ENCODE data around the gene SAA4. TPM values are rescaled to one million over a fixed set of nuclear protein-coding genes. Genes with fewer than 3 reads are reported as not detected.
A peak's percentile ranks its signal among the peaks of the same experiment; 100 is the strongest.
"Not testable (repeated sequence)": the region's sequence is repeated elsewhere in the genome, so short reads cannot be mapped to it uniquely, and the experiment has no call there.

SAA4 gene
- total RNA-seq, 1 experiment from 2014 or later: not detected

DNA sequence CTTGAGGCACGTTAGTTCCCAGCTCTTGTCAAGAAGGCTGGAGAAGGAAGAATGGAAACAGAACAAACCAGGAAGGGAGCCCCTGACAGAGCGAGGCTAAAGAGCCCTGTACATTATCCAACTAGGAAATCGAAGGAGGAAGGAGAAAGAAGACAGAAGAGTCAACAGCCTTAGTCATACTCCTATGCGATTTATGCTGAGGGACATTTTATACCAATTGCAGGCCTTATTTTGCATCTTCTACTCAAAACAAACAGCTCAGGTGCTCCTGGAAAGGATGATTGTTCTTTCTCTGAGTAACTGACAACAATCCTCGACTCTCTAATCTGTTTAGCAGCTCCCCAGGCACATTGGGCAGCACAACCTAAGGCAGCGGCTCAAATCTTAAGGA, 10.6 kb upstream of the SAA4 start:
- not testable (repeated sequence) for DNase-seq (ENCODE audit: low spot score)

DNA sequence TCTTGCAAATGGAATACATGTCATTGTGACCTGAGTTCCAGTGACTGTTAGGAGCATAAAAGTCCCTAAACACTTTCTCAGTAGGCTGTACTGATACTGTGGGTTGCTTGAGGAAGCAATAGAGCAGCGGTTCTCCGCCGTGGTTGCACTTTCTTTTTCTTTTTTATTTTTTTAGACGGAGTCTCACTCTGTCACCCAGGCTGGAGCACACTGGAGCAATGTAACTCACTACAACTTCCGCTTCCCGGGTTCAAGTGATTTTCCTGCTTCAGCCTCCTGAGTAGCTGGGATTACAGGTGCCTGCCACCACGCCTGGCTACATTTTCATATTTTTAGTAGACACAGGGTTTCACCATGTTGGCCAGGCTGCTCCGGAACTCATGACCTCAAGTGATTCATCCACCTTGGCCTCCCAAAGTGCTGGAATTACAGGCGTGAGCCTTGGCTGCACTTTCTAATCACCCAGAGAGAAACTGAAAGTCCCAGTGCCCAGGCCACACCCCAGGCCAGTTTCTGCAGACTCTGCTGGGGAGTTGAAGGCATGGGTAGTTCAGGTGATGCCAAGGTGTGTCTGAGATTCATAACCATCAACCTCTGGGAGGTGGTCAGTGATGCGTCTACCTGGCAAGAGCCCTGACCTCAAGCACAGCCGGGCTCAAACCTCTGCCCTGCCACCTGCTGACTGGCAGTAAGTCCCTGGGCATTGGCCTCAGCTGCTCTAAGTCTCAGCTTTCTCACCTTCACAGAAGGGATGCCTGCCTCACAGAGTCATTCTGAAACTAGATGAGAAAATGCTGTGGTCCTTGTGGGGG, 10.0 kb upstream of the SAA4 start:
- not testable (repeated sequence) for DNase-seq (ENCODE audit: low spot score)

DNA sequence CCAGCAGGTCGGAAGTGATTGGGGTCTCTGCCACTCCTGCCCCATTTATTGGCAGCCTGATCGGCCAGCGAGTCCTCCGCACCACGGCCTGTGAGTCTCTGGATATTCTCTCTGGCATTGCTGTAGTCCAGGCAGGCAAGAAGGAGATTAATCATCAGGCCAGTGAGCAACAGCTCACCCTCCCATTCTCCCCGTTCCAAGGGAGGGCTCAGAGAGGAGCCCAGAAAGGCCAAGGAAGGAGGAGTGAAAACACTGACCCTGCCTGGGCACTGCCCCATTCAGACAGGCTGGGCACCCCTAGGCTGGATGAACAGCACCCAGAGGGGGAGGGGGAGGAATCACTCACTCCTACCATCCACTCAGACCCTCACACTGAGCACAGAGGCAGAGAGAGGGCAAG, 8.8 kb upstream of the SAA4 start:
- DNase-seq (ENCODE audit: low spot score): no peak

DNA sequence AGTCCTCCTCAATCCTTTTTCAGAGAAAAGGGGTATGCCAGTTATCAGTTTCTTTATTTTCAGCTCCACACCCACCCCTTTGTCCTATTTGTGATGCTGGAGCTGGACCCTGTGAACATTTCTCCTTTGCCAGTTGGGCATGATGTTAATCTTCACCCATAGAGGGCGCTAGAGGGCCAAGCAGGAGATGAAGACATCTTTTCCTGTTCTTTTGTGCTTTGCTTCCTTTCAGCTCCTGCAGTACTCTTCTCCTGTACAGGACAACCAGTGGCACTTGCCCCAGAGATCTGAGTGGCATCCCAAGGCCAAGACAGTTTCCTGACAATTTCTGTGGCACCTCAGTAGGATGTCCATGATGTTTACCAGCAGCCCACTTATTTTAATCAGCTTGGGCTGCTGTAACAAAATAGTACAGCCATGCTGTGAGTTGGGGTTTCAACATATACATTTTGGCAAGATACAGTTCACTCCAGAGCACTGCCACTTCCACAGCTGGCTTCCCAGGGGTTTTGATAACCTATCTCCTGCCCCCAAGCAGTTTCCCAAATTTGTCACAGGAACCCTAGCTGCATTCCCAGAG, 7.3 kb upstream of the SAA4 start:
- peak; percentile 77 for DNase-seq (ENCODE audit: low spot score)

DNA sequence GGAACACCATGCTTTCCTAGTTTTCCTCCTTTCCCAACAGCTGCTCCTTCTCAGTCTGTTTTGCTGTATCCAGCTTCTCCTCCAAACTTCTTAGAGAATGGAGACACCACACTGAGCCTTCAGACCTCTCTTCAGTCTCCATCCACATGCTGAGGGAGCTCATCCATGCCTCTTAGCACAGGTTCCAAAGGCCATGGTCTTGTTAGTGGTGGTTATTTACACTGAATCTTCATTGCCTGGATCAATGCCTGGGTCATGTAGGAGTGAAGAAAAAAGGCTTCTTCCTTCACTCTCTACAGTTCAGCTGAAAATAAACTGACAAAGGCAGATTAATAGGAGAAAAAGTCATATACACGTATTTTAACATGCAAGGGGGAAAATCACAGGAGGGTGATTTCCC, 3.1 kb upstream of the SAA4 start:
- no peak for DNase-seq (ENCODE audit: low spot score)

DNA sequence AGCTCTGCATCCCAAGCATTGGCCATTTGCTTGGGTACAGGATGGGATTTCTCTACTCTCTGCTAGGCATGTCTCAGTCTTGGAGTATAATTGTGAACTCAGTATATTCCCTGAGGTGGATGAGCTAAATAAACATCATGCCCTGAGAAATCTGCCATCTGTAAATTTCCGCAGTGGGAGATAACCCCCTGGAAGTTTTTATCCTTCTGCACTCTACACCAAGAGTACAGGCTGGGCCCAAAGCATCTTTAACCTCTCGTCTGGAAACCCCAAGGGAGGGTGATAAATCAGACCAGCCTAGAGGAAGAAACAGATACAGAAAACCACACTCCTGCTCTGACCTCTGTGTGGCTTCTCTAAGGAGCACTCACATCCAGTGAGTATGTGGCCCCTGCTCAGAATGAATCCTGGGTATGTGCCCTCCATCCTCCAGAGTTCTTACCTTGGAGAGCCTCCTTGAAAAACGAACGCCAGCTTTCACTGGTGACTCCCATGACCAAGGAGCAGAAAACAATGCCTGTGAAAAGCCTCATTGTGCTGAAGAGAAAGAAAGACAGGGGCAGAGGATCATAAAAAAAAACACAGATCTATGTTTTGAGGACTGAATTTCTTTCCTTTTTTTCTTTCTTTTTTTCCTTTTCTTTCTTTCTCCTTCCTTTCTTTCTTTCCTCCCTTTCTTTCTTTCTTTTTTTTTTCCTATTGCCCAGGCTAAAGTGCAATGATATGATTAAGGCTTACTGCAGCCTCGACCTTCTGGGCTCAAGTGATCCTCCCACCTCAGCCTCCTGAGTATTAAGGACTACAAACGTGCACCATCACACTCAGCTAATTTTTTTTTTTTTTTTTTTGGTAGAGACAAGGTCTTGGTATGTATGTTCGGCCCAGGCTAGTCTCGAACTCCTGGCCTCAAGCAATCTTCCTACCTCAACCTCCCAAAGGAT, 938 bp downstream of the SAA4 start:
- DNase-seq (ENCODE audit: low spot score): no peak

DNA sequence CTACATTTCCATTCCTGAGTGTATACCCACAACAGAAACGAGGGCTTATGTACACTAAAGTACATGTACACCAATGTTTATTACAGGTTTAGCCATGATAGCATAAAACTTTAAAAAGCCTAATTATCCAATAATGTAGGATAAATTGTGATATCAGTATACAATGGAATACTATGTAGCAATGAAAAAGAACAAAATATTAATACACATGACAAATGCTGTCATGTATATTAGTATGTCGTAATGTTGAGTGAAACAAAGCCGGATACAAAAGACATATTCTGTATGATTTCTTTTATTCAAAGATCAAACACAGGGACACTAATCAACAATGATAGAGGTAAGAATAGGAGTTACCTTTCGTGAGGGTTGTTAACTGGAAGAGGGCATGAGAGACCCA, 2.7 kb downstream of the SAA4 start:
- DNase-seq (ENCODE audit: low spot score): no peak

DNA sequence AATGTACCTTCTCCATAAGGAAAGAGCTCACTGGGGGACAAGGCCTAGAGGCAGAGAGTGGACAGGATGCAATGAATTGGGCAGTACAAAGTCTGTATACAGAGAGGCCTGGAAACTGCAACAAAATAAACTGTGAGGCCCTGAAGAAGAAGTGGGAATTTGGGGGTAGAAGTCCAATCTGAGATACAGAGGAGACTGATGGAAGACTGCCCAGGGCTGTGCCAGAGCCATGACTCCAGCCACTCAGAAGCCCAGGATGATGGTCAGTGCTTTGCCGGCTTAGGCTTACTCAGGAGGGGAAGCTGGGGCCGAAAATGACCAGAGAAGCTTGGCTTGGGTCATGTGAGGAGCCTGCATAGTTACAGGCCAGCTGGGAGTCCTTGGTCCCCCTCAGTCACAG, 5.7 kb downstream of the SAA4 start:
- DNase-seq (ENCODE audit: low spot score): no peak

DNA sequence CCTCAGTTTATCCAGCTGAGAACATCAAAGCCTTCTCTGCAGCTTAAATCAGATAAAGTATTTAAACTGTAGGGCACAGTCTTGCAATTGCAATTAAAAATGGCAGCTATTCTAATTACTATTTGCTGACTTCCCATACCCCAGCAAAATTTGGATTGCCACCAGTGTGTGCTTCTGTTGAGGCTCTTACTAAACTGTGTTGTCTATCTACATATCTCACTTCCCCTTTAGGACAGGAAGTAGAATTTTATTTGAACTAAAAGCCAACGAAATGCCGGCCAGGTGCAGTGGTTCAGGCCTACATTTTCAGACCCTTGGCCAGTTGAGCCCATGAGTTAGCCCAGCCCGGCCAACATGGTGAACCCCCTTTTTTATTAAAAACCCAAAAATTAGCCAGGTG, 7.1 kb downstream of the SAA4 start:
- no peak for DNase-seq (ENCODE audit: low spot score)

DNA sequence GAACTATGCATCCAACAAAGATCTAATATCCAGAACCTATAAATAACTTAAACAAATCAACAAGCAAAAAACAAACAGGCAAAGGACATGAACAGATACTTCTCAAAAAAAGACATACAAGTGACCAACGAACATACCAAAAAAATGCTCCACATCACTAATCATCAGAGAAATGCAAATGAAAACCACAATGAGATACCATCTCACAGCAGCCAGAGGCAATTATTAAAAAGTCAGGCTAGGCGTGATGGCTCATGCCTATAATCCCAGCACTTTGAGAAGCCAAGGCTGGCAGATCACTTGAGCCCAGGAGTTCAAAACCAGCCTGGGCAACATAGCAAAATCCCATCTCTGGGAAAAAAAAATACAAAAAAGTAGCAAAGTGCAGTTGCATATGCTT, 10.7 kb downstream of the SAA4 start:
- DNase-seq (ENCODE audit: low spot score): no peak

DNA sequence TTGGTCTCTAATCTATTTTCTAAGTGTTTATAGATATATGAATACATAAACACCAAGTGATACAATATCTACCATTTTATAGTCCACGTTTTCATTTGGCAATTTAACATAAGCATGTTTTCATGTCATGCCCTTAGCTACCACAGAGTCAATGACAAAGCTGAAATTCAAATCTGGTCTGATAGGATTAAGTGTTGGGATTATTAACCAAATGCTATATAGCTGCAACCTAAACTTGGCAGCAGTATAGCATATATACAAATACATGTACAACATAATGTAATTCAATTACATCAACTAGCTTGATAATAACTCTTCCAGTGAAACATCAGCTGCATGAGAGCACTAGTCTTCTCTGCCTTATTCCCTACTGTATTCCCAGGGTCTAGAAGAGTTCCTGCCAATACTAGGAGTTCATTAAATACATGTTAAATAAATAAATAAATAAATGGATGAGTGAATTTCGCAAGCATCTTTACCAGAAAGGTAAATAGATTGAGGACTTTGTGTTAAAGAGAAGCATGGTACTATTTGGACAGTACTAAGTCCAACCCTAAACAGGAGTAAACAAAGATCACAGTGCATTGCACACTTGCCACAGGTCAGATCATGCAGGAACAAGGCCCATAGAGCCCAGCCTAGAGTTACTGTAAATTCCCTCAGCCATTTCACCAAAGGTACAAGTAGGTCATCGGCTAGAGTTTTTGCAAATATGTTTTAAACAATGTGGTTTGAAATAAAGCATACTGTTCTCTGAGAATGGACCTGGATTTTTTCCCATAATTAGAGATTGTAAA, 12.8 kb downstream of the SAA4 start:
- no peak for DNase-seq (ENCODE audit: low spot score)

DNA sequence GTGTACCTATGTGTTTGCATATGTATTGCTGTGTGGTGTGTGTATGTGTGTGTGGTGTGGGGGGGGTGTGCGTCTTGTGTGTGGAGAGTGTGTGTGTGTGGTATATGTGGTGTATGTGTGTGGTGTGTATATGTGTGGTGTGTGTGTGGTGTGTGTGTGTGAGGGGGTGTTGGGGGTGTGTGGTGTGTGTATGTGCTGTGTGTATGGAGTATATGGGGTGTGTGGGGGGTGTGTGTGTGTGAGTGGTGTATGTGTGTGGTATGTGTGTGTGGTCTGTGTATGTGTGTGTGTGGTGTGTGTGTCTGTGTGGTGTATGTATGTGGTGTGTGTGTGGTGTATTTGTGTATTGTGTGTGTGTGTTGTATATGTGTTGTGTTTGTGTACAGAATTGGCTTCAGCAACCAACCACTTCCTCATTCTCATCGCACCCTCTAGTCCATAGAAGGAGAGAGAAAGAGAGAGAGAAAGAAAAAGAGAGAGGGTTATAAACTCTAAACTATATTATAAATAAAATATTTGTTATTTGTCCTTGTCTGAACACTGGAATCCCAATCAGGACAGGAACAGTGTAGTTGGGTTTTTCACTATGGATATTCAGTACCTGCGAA, 13.7 kb downstream of the SAA4 start:
- no peak for DNase-seq (ENCODE audit: low spot score)

DNA sequence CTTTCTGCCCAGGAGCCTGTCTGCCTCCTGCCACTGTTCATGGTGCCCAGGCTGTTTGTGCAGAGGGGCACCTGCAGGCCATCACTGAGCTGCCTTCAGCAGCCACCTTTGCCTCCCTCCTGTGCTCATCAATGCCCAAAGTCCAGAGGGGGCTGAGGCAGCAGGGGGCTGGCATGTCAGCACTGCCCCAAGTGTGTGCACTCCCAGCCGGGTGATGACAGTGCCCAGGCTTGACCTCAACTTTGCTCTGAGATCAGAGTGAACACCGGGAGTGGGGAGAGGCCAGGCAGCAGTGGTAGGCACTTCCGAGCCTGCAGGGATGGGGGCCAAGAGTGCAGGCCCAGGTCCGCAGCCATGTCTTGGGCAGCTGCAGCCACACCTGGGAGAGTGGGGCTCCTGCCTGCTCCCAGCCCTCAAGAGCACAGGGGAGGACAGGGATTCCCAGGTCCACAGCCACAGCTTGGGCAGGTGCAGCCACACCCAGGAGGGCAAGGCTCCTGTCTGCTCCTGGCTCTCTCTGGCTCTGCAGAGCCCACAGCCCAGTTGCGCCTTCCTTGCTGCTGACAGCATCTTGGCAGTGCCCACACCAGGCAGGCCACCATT, 15.2 kb downstream of the SAA4 start:
- DNase-seq (ENCODE audit: low spot score): no peak

DNA sequence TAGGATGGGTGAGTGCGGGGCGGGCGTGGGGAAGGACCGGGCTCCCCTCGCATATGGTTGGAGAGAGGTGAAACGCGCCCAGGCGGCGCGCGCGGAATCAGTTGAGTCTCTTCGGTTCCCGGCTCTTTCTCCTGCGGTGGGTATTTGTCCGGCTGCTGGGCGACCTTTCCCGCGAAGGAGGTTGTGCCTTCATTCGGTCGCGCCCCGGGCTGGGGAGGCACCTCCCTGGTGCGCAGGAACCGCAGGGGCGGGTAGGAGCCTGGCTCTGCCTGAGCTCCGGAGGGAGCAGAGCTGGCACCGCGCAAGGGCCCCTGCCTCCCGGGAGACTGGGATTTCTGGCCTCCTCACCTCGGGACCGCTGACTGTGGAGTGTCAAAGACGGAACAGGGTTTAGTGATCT, 27.5 kb downstream of the SAA4 start:
- no peak for DNase-seq (ENCODE audit: low spot score)

DNA sequence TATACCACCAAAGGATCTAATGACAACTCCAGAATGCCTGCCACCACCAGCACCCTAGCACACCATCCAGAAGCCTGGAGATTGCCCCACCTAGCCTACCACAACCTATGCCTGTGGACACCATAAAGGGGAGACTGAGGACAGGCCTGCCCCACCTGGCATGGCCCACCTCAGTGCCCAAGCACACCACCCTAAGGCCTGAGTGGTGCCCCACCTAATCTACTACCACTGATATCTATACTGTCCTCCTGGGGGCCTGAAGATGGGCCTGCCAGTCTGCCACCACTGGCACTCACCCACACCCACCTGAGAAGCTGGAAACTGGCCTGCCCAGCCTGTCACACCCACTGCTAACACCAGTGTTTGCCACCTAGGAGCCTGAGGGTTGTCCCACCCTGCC, 31.8 kb downstream of the SAA4 start:
- no peak for DNase-seq (ENCODE audit: low spot score)

DNA sequence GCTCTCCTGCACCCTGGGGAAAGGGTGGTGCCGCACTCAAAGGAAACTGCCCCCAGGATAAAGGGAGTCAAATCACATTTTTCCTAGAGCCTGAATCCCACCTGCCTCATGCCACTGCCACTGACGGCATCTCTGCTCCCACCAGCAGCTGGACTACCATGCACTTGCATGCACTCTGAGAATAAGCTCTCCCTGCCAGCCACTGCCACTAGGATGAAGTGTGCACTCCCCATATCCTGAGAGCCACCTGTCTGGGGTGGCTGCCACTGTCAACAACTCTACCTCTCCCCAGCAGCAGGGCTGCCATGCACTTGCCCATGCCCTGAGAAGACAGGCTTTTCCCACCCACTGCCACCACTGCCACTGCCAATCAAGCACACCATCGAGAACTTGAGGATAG, 32.4 kb downstream of the SAA4 start:
- DNase-seq (ENCODE audit: low spot score): no peak

DNA sequence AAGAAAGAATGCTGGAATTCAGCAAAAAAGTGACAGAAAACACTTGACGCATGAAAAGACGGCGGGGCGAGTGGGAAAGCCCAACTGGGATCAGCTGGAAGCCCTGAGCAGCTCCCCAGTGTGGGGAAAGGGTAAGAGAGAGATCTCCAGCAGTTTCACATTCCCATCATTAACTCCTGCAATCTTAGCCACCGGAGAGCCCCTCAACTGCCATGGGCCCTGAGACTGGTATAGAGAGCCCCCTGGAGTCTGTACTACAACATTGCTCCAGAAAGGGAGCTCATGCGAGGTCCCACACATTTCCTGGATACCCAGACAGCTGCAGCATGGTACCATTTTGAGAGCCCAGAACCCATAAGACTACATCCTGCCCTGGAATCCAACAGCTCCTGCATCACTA, 32.9 kb downstream of the SAA4 start:
- DNase-seq (ENCODE audit: low spot score): no peak

DNA sequence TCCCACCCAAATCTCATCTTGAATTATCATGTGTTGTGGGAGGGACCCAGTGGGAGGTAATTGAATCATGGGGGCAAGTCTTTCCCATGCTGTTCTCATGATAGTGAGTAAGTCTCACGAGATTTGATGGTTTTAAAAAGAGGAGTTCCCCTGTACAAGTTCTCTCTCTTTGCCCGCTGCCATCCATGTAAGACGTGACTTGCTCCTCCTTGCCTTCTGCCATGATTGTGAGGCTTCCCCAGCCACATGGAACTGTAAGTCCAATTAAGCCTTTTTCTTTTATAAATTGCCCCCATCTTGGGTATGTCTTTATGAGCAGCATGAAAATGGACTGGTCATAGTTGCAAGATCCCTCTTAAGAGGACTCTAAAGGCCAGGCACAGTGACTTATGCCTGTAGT, 38.9 kb downstream of the SAA4 start:
- DNase-seq (ENCODE audit: low spot score): not testable (repeated sequence)

DNA sequence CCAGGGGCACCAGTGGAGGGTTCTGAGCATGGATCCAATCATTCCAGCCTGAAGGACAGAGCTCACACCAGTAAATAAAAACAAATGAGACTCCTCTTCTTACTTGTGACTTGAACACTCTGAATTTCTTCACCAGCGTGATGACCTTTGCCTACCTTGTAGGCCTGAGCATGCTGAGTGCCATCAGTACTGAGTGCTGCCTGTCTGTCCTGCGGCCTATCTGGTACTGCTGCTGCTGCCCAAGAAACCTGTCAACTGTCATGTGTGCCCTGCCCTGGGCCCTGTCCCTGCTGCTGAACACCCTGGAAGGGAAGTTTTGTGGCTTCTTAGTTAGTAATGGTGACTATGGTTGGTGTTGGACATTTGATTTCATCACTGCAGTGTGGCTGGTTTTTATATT, 40.1 kb downstream of the SAA4 start:
- no peak for DNase-seq (ENCODE audit: low spot score)

DNA sequence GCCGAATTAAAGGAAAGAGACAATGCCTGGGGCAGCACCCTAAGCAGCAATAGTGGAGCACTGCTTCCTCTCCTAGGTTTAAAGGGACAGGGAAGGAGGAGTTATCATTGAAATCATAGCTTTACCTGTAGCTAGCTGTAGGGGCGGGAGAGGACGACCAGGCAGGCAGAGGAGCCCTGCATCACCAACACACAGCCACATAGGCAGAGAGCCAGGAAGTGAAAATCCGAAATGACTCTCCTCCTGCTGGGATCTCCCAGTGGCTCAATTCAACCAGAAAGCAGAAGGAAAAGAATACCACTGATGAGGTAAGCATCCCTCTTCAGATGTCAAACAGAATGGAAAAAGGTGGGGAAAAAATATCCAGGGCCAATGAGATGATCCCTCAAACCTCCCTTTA, 43.6 kb downstream of the SAA4 start:
- DNase-seq (ENCODE audit: low spot score): no peak

DNA sequence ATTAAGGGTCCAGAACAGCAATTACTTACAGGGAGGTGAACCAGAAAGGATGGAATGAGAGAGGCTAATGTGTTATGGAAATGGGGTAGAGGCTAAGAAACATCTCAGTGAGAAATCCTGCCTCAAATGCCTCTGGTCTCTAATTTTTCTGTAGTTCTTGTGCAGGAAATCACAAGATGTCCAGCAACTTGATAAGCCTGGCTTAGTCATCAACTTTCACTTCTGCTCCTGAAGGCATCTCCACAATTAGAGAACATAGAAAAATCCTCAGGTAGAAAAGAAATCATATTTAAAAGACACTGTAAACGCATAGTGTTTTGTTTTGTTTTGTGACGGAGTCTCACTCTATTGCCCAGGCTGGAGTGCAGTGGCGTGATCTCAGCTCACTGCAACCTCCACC, 45.2 kb downstream of the SAA4 start:
- no peak for DNase-seq (ENCODE audit: low spot score)

Data from H4 (cell line).